BJ (cell line): ENCODE data around the gene CENPB. TPM values are rescaled to one million over a fixed set of nuclear protein-coding genes. Genes with fewer than 3 reads are reported as not detected.
A peak's percentile ranks its signal among the peaks of the same experiment; 100 is the strongest.

Experiments
- CTCF ChIA-PET: fragments of 350-600 bp; formaldehyde crosslinking; extraction: SDS; loops from one replicate; lab custom pipeline; 2021; ENCODE audit warnings: antibody characterized with exemption, inconsistent platforms; lab: Yijun Ruan, JAX
- POLR2A ChIA-PET: fragments of 300-600 bp; sonication (Branson Sonifier 250); formaldehyde crosslinking; extraction: SDS; loops from one replicate; lab custom pipeline; 2021; ENCODE audit warnings: antibody characterized with exemption; lab: Charles Lee
- DNase-seq: peaks from one replicate; pipeline ENCODE4 v3.0.0-alpha.2; 2011; ENCODE audit warnings: low read depth
- H3K27me3 ChIP-seq: 2 replicates; pipeline ENCODE4 v1.6.0; 2011; ENCODE audit warnings: low read length; ENCODE audit not compliant: control insufficient read depth, insufficient read depth
- H3K36me3 ChIP-seq: 2 replicates; pipeline ENCODE4 v1.5.1; 2011; ENCODE audit warnings: low read length; ENCODE audit not compliant: control insufficient read depth, insufficient read depth
- H3K4me3 ChIP-seq: 2 replicates; pipeline ENCODE4 v1.5.1; 2011; ENCODE audit warnings: low read depth, mild to moderate bottlenecking, control low read depth, low read length
- CTCF ChIP-seq: IDR thresholded peaks from 2 replicates; pipeline ENCODE4 v1.5.1; 2011; ENCODE audit warnings: low read depth, mild to moderate bottlenecking, control low read depth, inconsistent platforms, low read length, moderate library complexity; ENCODE audit not compliant: insufficient read depth
- polyA plus RNA-seq: library from polyadenylated mRNA; depleted of rRNA; stranded (reverse); fragments of >200 nt; gene quantifications from 2 replicates; pipeline ENCODE4 v1.2.3, GENCODE V29; 2011

The CENPB gene
- polyA plus RNA-seq, 1 experiment, result 47.5 TPM

- Histone ChIP-seq H3K36me3 (peaks cover 4% of the 10 kb centered on the region; the same call in 1 of the 2 replicates), H3K4me3 (peak overlapping the region; percentile 71), H3K27me3 (no peaks in the 10 kb centered on the region)
- TF ChIP-seq CTCF, result no peak
- POLR2A ChIA-PET, result no interaction called here
- no peak for DNase-seq
- CTCF ChIA-PET, result interaction anchor here (0.8 to 12.0 kb wide), 9 partner anchors 17 to 108 kb away, joined by 3 to 248 read pairs (median 5); partner anchors contain the start of genes ADISSP and AP5S1
These were observed 1.7 kb downstream of the CENPB start for GRCh38 chr20:3784863-3785239.

- no peak overlapping the region for H3K4me3 ChIP-seq
These were observed 2.2 kb downstream of the CENPB start for GRCh38 chr20:3784216-3784853.

GRCh38 chr20:3783511-3784195 lies 2.9 kb downstream of the CENPB start:
- CTCF ChIA-PET, result interaction anchor here (0.9 to 12.0 kb wide), 5 partner anchors 15 to 106 kb away, joined by 3 to 248 read pairs (median 5); partner anchors contain the start of genes ADISSP and AP5S1
- POLR2A ChIA-PET, result no interaction called here
- no peak for DNase-seq
- no peaks in the 10 kb centered on the region for H3K27me3 ChIP-seq
- no peak for TF ChIP-seq CTCF
- H3K36me3 ChIP-seq, result peaks cover 4% of the 10 kb centered on the region; the same call in 1 of the 2 replicates
- no peak overlapping the region for H3K4me3 ChIP-seq

More at GRCh38 chr20:3784216-3784853, 2.2 kb downstream of the CENPB start:
- DNase-seq, result no peak
- no peaks in the 10 kb centered on the region for H3K27me3 ChIP-seq
- no peak for TF ChIP-seq CTCF
- POLR2A ChIA-PET, result no interaction called here
- CTCF ChIA-PET, result interaction anchor here (0.8 to 12.0 kb wide), 7 partner anchors 16 to 107 kb away, joined by 3 to 248 read pairs (median 5); partner anchors contain the start of genes ADISSP and AP5S1
- H3K36me3 ChIP-seq, result peaks cover 4% of the 10 kb centered on the region; the same call in 1 of the 2 replicates

- ChIA-PET POLR2A (no interaction called here), CTCF (interaction anchor here (0.6 to 12.0 kb wide), 6 partner anchors 14 to 220 kb away, joined by 3 to 248 read pairs (median 5); partner anchors contain the start of gene AP5S1)
- DNase-seq, result no peak
These were observed 3.5 kb downstream of the CENPB start for GRCh38 chr20:3783068-3783489.

More at GRCh38 chr20:3783068-3783489, 3.5 kb downstream of the CENPB start:
- no peak for TF ChIP-seq CTCF
- no peaks in the 10 kb centered on the region for H3K27me3 ChIP-seq
- peaks cover 4% of the 10 kb centered on the region; the same call in 1 of the 2 replicates for H3K36me3 ChIP-seq
- H3K4me3 ChIP-seq, result no peak overlapping the region
